ENCODE data around the gene OR2H1.
A peak's percentile ranks its signal among the peaks of the same experiment; 100 is the strongest.

Gene OR2H1

DNA sequence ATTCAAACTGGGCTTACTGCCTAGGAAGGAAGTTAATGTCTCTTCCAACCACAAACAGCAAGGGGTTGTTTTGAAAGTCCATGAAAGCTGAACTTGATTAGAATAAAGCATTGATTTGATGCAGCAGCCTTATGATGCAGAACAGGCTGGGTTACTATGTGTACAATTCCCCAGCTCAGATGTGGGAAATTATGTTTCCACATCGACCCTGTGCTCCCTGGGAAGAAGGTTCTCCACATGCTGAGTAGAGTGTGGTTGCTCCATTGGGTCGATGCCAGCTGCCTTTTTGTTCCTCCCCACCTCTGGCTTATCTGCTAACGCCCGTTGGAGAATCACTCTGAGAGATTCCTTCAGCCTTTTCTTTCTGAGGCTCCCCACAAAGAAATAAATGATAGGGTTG, 29.6 kb downstream of the OR2H1 start:
- no peak for FAIRE-seq

GRCh38 chr6:29487131-29487530, 30.2 kb downstream of the OR2H1 start:
- FAIRE-seq = no peak

DNA sequence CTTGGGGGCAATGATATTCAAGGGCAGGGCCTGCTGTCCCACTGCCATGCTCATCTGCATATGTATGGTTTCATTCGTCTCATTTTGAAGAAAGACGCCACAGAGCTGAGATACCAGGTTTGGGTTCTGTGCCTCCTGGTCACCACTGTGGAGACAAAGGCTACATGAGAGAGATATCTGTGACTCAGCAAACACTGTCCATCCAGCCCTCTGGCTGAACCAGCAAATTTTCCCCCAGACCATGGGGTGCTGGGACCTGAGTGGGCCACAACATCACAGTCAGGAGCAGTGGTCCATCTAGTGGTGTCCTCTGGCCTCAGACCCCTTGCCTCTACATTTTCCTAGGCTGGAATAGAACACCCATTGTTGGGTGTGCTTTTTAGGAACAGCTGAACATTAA, 30.7 kb downstream of the OR2H1 start, which contains the start of gene MAS1L:
MAS1L (minus strand) TSS at position 297 of the 400 bp plus-strand sequence; CDS start at position 243, 54 bp downstream.
- no peak for FAIRE-seq

- FAIRE-seq = peak; percentile 96
These were observed 31.9 kb downstream of the OR2H1 start for GRCh38 chr6:29488874-29489273.

DNA sequence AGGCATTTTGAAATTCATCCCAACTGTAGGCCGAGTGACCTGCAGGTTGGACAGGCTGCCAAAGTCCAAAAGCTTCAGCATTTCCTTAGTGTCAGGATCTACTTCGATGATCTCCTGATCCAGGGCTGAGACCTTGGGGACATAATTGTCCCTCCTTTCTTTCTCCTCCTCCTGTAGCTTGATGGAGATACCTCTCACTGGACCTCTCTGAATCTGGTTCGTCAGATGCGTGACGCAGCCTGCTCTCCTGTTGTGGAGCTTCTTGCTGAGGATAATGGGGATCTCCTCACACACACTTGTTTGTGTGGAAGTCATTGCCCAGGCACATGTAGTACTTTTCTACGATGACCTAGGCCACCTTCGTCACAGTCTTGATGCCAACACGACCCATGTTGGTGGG, 32.3 kb downstream of the OR2H1 start:
- no peak for FAIRE-seq

DNA sequence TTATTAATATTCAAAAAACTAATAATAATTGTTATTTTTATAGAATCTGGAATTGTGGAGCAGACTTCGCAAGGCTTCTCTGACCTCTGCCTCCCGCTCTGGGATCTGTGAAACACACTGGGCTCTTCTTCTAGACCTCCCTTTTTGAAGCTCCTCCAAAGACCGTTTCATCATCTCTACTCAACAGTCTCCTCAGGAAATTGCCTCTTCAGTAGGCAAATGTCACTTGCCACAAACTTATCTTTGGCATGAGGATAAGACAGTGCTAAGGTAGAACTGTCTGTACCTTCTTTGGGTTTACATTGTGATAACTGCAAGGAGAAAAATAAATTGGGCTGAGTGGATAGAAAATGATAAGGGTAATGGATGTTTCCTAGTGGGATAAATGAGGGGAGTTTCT, 33.1 kb downstream of the OR2H1 start:
- FAIRE-seq = no peak

DNA sequence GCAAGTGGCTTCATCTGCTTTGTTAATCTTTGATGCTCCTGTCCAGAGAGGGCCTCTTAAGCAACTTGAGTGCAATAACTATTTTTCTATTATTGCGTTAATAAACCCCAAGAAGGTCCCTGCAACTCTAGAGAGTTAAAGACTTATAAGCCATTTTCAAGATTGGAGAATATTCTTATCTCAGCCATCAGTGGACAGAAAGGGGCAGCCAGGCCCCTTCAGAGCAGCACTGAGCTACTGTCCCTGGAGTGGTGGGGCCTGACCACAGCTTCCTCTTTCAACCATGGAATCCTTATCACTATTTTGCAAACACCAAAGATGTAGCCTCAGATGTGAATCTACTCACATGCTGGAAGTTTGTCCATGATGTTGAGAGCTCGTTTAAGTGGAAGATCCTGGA, 33.6 kb downstream of the OR2H1 start:
- no peak for FAIRE-seq

DNA sequence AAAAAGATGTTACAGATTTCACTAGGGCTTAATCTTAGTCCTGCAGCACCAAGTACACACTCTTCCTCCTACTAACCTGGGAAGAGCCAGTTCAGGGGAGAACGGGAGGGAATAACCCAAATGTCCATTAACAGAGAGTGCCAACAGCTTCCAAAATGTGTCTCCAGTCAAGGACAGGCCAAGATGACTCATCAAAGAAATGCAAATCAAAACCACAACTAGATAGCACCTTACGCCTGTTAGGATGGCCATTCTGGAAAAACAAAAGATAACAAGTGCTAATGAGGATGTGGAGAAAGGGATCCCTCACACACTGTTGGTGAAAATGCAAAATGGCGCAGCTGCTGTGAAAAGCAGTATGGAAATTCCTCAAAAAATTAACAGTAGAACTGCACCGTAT, 34.6 kb downstream of the OR2H1 start:
- no peak for FAIRE-seq

- FAIRE-seq = no peak
These were observed 36.3 kb downstream of the OR2H1 start for GRCh38 chr6:29493261-29493660.

DNA sequence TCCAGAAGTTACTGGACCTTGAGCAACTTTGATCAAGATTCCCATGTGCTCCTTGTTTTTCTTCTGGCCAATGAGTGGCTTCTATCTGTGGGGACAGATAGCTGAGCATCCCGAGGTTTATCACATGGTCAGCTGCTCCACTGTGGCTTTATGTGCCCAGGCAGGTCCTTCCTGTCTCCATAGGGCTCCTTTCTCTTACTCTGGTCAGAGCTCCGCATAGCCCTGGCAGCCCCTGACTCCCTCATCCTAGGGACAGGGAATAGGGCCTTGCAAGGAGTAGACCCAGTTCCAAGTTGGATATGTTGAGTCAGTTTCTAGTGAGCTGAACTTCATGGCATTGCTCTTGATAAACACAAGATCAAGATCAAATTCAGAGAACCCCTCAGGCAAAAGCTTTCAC, 37.2 kb downstream of the OR2H1 start:
- FAIRE-seq = no peak

GRCh38 chr6:29495571-29495970, 38.6 kb downstream of the OR2H1 start:
- no peak for FAIRE-seq

- FAIRE-seq = no peak
These were observed 40.0 kb downstream of the OR2H1 start for GRCh38 chr6:29496961-29497360.

DNA sequence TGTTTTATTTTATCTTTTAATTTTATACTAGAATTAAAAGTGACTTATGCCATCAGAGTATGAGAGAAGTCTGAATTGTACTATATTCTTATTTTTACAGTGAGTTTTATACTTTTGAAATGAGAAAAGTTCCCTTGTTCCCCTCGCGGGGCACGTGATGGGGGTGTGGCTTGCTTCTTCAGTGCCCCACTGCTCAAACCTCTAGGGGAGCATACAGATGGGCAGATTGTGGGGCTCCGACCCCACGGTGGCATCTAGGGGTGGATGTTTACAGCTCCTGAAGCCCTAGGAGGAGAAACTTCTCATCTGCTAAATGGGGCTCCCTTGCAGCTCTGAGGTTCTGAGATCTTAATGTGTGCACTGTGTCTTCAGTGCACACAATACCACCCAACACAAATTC, 42.7 kb downstream of the OR2H1 start:
- FAIRE-seq = no peak

DNA sequence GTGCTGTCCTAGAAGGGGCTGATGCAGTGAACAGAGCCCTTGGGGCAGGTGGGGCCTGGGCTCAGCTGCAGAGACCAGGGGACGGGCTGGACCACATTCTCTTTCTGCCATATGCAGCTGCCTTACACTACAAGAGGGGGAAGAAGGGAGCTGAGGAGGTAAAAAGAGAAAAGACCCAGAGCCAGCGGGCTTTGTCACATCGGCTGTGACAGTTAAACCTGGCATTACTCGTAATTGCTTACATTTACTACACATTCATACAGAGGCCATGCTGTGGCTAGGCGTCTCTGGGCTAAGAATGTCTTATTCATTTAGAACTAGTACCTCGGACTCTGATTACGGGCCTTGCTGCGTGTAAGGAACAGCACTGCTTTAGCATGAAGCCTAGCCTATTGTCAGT, 43.6 kb downstream of the OR2H1 start:
- FAIRE-seq = no peak

GRCh38 chr6:29501106-29501505, 44.2 kb downstream of the OR2H1 start:
- FAIRE-seq = no peak

GRCh38 chr6:29502181-29502580, 45.2 kb downstream of the OR2H1 start:
- FAIRE-seq = no peak

- no peak for FAIRE-seq
These were observed 45.6 kb downstream of the OR2H1 start for GRCh38 chr6:29502597-29502996.

DNA sequence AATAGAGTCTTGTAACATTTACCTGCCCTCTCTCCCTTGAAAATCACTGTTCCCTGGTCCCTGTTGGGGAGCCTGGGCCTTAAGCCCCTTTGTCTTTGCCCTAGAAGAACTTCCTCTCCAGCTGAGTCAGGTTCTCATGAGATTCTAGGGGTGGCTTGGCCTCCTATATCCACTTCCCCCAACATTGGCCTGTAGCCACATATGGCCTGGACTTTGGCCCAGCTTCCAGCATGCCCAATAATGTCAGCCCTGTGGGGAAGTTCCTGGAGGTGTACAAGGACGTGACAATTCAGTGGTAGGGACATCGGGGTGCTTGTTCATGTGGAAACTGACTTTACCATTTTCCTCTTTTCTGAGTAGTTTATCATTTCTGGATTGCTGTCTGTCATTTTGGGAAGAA, 48.0 kb downstream of the OR2H1 start:
- no peak for FAIRE-seq

GRCh38 chr6:29505808-29506207, 48.9 kb downstream of the OR2H1 start:
- no peak for FAIRE-seq

GRCh38 chr6:29506446-29507067, 49.6 kb downstream of the OR2H1 start:
- FAIRE-seq = no peak

DNA sequence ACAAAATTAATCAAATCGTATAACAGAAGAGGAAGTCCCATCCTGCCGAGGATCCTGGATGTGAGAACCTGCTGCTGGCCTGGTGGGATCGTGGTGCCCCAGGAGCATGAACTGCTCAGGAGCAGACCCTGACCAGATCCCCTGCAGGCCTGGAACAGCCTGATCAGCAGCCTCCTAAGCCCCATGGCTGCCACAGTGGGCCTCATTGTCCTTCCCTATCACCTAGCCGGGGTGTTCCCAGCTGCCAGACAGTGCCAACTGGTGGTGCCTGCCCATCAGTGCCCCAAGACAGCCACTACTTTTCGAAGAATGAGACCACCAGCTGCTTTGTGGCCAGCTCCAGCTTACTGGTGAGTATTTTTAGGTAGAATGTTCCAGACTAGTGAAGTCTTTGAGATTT, 50.4 kb downstream of the OR2H1 start:
- FAIRE-seq = no peak

DNA sequence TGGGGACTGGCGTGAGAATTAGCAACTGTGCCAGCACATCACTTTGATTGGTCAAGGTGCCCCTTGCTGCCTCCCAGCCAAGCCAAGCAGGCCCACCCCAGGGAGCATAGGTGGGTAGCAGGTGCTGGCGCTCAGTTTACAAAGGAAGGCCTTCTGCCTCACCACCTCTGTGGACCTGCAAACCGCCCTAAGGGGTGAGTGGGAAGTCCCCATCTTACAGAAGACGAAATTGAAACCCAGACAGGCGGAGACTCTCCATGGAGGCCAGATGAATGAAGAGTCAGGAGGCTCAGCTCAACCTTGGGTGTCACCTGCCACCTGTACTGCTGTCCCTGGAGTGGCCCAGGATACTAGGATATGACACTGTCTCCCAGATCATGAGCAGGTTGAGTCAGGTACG, 52.3 kb downstream of the OR2H1 start:
- FAIRE-seq = no peak

- no peak for FAIRE-seq
These were observed 52.8 kb downstream of the OR2H1 start for GRCh38 chr6:29509711-29510110.

DNA sequence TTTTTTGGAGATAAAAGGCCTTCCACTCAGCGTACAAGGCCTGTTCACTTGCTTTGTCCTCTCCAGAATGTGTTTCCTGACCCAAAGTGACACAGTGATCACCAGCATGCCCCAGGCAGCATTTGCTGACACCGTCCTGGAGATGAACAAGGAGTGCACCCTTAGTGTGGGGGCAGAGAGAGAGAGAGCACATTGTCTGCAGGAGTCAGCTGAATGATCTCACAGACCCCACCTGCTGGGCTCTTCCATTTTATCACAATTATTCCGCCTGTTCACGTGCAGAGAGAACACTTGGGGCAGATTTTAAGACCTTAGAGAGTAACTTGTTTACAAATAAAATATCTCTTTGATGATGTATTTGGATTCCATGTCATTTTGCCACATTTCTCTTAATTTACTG, 53.2 kb downstream of the OR2H1 start:
- no peak for FAIRE-seq

GRCh38 chr6:29510746-29511300, 53.9 kb downstream of the OR2H1 start:
- FAIRE-seq = no peak
